HG02588 (cell line): Measurements from ENCODE around the gene SLC6A19.
"Not testable (repeated sequence)": the region's sequence is repeated elsewhere in the genome, so short reads cannot be mapped to it uniquely, and the experiment has no call there.

Source experiments
- ATAC-seq: cut with Tn5 transposase; IDR thresholded peaks from one replicate; pipeline ENCODE4 v1.9.1; 2021; ENCODE audit warnings: mild to moderate bottlenecking, moderate library complexity; ENCODE audit not compliant: unreplicated experiment

The SLC6A19 gene

GRCh38 chr5:1261643-1262042 is 60.2 kb downstream of the SLC6A19 start:
- no peak for ATAC-seq

DNA sequence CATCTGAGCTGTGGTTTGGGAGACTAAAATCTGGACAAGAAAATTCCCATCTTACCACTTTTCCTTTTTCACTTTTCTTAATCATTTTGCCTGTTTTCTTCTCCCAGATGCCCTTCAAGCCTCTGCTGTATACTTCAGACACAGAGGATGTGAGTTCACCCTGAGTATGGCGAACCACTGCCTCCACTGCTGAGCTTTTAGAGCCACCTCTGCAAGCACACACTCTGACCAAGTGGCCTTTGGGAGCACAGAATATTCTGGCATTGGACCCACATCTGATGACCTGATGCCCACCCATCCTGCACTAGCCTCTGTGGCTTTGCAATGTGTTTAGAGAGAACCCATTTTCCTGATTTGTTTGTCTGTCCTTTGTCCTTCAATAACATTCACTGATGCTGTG is 61.0 kb downstream of the SLC6A19 start:
- ATAC-seq = no peak

DNA sequence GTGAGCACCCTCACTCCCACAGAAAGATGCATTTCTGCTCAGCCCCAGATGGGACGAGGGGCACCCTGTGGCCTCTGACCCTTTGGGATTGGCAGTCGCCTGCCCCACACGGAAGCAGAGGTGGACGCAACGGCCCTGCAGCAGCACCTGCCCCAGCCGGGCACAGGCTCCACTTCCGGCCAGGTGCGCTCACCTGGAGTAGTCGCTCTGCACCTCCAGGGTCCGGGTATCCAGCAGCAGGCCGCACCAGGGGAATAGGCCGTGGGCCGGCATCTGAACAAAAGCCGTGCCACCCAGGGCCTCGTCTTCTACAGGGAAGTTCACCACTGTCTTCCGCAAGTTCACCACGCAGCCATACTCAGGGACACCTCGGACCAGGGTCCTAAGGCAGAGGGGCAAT is 62.8 kb downstream of the SLC6A19 start:
- no peak for ATAC-seq

GRCh38 chr5:1265026-1265425 is 63.6 kb downstream of the SLC6A19 start:
- ATAC-seq = no peak

DNA sequence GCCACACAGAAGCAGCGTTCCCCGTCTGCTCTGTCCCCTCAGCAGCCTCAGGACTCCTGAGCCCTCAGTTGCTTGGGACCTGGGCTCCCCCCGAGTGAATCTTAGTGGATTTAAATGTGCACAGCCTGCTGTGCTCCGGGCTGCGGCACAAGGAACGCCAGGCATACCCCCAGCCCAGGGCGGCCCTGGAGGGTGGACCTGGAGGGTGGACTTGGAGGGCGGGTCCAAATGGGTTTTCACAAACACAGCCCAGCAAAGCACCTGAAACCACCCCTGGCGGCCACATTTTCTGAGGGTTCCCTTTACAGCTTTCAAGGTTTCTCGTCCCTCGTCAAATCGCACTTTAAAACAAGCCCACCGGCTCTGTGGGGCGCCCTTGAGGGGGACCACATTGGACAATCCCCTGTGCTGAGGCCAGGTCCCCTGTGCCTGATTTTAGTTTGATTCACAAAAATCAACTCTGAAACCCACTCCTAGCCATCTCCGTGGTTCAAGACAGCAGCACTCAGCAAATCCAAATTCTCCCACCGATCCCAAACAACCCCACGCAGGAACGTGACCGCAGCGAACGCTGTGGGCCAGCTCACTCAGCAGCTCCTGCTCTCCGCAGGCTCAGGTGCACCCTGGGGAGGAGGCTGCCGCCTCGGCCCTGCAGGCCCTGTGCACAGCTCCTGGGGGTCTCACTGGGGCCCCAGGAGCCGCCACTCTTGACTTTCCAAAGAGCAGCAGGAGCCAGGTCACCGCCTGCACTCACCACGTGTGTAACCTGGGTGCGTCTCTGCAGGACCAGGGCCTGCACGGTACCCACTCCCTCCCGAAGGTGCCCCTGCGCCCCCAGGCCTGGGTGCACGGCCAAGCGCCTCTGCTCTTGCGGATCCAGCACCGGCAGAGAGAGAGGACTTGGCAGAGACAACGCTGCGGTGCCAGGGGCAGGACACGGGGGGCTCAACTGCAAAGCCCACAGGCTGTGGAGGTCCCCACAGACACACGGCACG is 64.4 kb downstream of the SLC6A19 start:
- ATAC-seq = no peak

GRCh38 chr5:1266791-1267190 is 65.4 kb downstream of the SLC6A19 start:
- ATAC-seq = no peak

- not testable (repeated sequence) for ATAC-seq
Observed at GRCh38 chr5:1267464-1267863, 66.1 kb downstream of the SLC6A19 start.

DNA sequence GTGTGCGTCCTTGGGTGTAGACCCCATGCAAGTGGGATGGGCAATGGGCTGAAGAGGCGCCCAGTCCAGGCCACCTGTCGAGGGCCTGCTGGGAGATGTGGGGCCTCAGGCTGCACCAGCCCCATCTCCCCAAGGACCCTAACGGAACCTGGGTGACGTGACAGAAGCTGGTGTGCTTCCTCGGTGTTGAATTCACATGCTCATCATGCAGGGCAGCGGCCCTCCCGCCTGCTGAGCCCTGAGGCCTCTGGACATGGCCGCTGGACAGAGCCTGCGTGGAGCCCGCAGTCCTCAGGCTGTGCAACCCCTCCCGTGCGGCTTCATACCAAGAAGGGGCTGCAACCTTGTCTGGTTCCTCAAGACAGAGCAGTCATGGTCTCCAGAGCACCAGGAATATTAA is 66.7 kb downstream of the SLC6A19 start:
- no peak for ATAC-seq

GRCh38 chr5:1268666-1269065 is 67.3 kb downstream of the SLC6A19 start:
- ATAC-seq = no peak

GRCh38 chr5:1270426-1270825 is 69.0 kb downstream of the SLC6A19 start:
- ATAC-seq = no peak

- no peak for ATAC-seq
Observed at GRCh38 chr5:1270933-1271914, 69.8 kb downstream of the SLC6A19 start.

DNA sequence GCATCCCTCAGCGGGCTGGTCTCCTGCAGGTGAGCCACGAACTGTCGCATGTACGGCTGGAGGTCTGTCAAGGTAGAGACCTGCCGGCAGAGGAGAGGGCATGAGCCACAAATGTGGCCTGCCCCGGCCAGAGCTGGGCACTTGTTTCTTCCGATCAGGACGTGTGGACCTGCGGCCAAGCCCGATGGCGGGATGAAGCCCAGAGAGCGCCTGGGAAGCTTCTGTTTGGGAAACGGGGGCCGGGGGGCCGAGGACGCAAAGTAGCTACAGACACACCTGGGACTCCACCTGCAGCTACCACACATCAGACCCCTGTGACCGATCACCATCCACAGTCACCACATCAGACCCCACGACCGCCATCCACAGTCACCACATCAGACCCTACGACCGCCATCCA is 70.8 kb downstream of the SLC6A19 start:
- ATAC-seq = no peak

GRCh38 chr5:1273745-1274144 is 72.3 kb downstream of the SLC6A19 start:
- ATAC-seq = no peak

- ATAC-seq = no peak
Observed at GRCh38 chr5:1274471-1274870, 73.1 kb downstream of the SLC6A19 start.
